Measurements from ENCODE around the gene ZBTB42.

DNA sequence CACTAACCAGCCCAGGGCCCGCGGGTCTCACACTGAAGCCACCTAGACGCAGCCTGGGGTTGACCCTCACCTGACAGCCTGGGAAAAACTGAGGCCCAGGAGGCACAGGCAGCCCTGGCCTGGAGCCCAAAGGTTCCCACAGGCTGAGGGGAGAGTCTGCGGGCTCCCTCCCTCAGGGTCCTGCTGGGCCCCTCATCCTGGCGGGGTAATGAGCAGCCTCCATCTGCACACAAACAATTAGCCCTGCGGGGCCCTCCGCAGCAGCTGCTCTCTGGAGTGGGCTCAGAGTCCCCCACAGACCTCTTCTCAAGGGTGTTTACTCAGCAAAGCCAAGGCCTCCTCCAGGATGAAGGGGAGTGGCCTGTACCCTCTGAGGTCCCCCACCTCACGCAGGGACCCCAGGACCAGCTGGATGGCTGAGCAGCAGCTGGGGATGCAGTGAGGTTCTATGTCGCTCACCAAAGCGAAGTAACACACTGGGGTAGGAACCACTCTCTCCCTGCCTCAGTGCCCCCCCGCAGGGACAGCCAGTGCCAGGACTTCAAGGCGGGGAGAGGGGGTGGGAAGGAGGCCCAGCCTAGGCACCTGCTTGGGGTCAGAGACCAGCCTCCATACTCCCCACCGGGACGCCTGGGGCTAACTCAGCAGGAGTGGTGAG, 12.6 kb upstream of the ZBTB42 start:
- TF ChIP-seq CTCF (conservative IDR thresholded peaks at IDR 0.05; ENCODE audit: low read depth, low read length) (no peak), POLR2A (IDR thresholded peaks at IDR 0.05; ENCODE audit: low read depth, low read length) (no peak), ELK1 (IDR thresholded peaks at IDR 0.05; ENCODE audit: borderline replicate concordance, low read depth, low read length) (no peak), CEBPB (IDR thresholded peaks at IDR 0.05; ENCODE audit: low read depth, low read length) (no peak), USF2 (IDR thresholded peaks at IDR 0.05; ENCODE audit: low read depth, low read length) (no peak), RFX5 (IDR thresholded peaks at IDR 0.05; ENCODE audit: low read depth, low read length) (no peak), SMC3 (IDR thresholded peaks at IDR 0.05; ENCODE audit: low read depth, low read length) (no peak), RCOR1 (IDR thresholded peaks at IDR 0.05; ENCODE audit: insufficient replicate concordance, low read length) (no peak), BHLHE40 (IDR thresholded peaks at IDR 0.05; ENCODE audit: low read depth, low read length) (no peak), RAD21 (IDR thresholded peaks at IDR 0.05; ENCODE audit: low read length) (no peak), MXI1 (IDR thresholded peaks at IDR 0.05; ENCODE audit: borderline replicate concordance, low read depth, low read length) (no peak), MAFK (IDR thresholded peaks at IDR 0.05; ENCODE audit: low read depth, low read length) (no peak), MAZ (IDR thresholded peaks at IDR 0.05; ENCODE audit: borderline replicate concordance, low read depth, low read length) (no peak), CHD1 (IDR thresholded peaks at IDR 0.05; ENCODE audit: low read depth, low read length) (no peak)
